HepG2 (cell line): Measurements from ENCODE around the gene GSC2. TPM values are rescaled to one million over a fixed set of nuclear protein-coding genes. Genes with fewer than 3 reads are reported as not detected.
A peak's percentile ranks its signal among the peaks of the same experiment; 100 is the strongest.

Experiments
- ARNT ChIP-seq: fragments of 450-650 bp; IDR thresholded peaks from 2 replicates; pipeline ENCODE4 v1.6.1; 2017
- CBX5 ChIP-seq: sonication (generic); formaldehyde crosslinking; IDR thresholded peaks from 2 replicates; pipeline ENCODE4 v1.4.0; 2020; ENCODE audit warnings: missing genetic modification reagents, borderline replicate concordance
- ETV5 ChIP-seq: IDR thresholded peaks from 2 replicates; pipeline ENCODE4 v1.6.1; 2018; ENCODE audit warnings: missing biosample characterization, missing genetic modification reagents, inconsistent platforms, borderline replicate concordance
- HIVEP1 ChIP-seq: sonication (generic); formaldehyde crosslinking; IDR thresholded peaks from 2 replicates; pipeline ENCODE4 v1.4.0; 2020; ENCODE audit warnings: mild to moderate bottlenecking, missing genetic modification reagents
- IKZF1 ChIP-seq: fragments of 450-650 bp; IDR thresholded peaks from 2 replicates; pipeline ENCODE4 v1.7.1; 2016
- IRX3 ChIP-seq: sonication (generic); formaldehyde crosslinking; IDR thresholded peaks from 2 replicates; pipeline ENCODE4 v1.8.1; 2023; ENCODE audit warnings: mild to moderate bottlenecking, low read depth, missing genetic modification reagents, borderline replicate concordance
- MXD4 ChIP-seq: IDR thresholded peaks from 2 replicates; pipeline ENCODE4 v1.6.1; 2016; ENCODE audit warnings: mild to moderate bottlenecking, missing biosample characterization, missing genetic modification reagents
- MYC ChIP-seq: sonication (generic); formaldehyde crosslinking; IDR thresholded peaks from 2 replicates; pipeline ENCODE4 v1.9.0; 2021; ENCODE audit warnings: missing genetic modification reagents, borderline replicate concordance
- PAF1 ChIP-seq: IDR thresholded peaks from 2 replicates; pipeline ENCODE4 v1.6.1; 2016; ENCODE audit warnings: missing genetic modification reagents, missing compliant biosample characterization
- PATZ1 ChIP-seq: sonication (generic); formaldehyde crosslinking; IDR thresholded peaks from 2 replicates; pipeline ENCODE4 v1.4.0; 2020; ENCODE audit warnings: missing genetic modification reagents
- POLR2G ChIP-seq: fragments of 200-400 bp; formaldehyde crosslinking; IDR thresholded peaks from 2 replicates; pipeline ENCODE4 v1.6.1; 2018; ENCODE audit warnings: mild to moderate bottlenecking, low read depth, low read length, moderate library complexity
- RFXAP ChIP-seq: sonication (generic); formaldehyde crosslinking; IDR thresholded peaks from 2 replicates; pipeline ENCODE4 v1.4.0; 2020; ENCODE audit warnings: missing genetic modification reagents, borderline replicate concordance
- TGIF2 ChIP-seq: IDR thresholded peaks from 2 replicates; pipeline ENCODE4 v1.6.1; 2016; ENCODE audit warnings: control low read depth, missing compliant biosample characterization
- TMF1 ChIP-seq: sonication (generic); formaldehyde crosslinking; IDR thresholded peaks from 2 replicates; pipeline ENCODE4 v1.8.1; 2022; ENCODE audit warnings: low read depth, missing genetic modification reagents
- ZNF282 ChIP-seq: fragments of 450-650 bp; IDR thresholded peaks from 2 replicates; pipeline ENCODE4 v1.6.1; 2018; ENCODE audit not compliant: partially characterized antibody
- ZNF34 ChIP-seq: sonication (generic); formaldehyde crosslinking; IDR thresholded peaks from 2 replicates; pipeline ENCODE4 v1.4.0; 2020; ENCODE audit warnings: mild to moderate bottlenecking, missing genetic modification reagents, borderline replicate concordance
- ZNF367 ChIP-seq: sonication (generic); formaldehyde crosslinking; IDR thresholded peaks from 2 replicates; pipeline ENCODE4 v1.4.0; 2020; ENCODE audit warnings: missing genetic modification reagents, borderline replicate concordance
- ZNF574 ChIP-seq: sonication (generic); formaldehyde crosslinking; IDR thresholded peaks from 2 replicates; pipeline ENCODE4 v1.4.0; 2020; ENCODE audit warnings: missing genetic modification reagents
- ZNF720 ChIP-seq: sonication (generic); formaldehyde crosslinking; IDR thresholded peaks from 2 replicates; pipeline ENCODE4 v1.4.0; 2020; ENCODE audit warnings: missing genetic modification reagents
- ZNF879 ChIP-seq: sonication (generic); formaldehyde crosslinking; IDR thresholded peaks from 2 replicates; pipeline ENCODE4 v1.8.1; 2023; ENCODE audit warnings: missing genetic modification reagents
- polyA plus RNA-seq, 8 experiments: library from polyadenylated mRNA; depleted of rRNA in 3 of 8; stranded (reverse) in 7 of 8; unstranded in 1 of 8; fragments of >200 nt; fragmentation: Illumina TruSeq in 4 of 8; extraction: Trizol in 4 of 8; gene quantifications; 2 replicates each; pipeline versions ENCODE4 v1.2.1 to v1.2.3, GENCODE V29; 2011 to 2016; ENCODE audit warnings: low read depth in 4 of 8, missing spikeins in 1 of 8, mixed read lengths in 1 of 8; ENCODE audit not compliant: insufficient read depth in 1 of 8
- total RNA-seq, 5 experiments: library from RNA; depleted of rRNA; stranded (reverse); fragments of >200 nt; fragmentation: Illumina TruSeq; extraction: Trizol; gene quantifications; 2 replicates each; pipeline ENCODE4 v1.2.3, GENCODE V29; 2016; ENCODE audit warnings: low read depth in 1 of 5
- TF ChIP-seq, protein P1 (sequence below), 2 experiments: sonication (generic) in 1 of 2; formaldehyde crosslinking in 1 of 2; IDR thresholded peaks; 2 replicates each; pipeline versions ENCODE4 v1.5.1 to v1.6.1; 2011 to 2020; ENCODE audit warnings: borderline replicate concordance in 1 of 2, low read depth in 1 of 2, low read length in 1 of 2, mild to moderate bottlenecking in 1 of 2, missing genetic modification reagents in 1 of 2, moderate library complexity in 1 of 2
- TF ChIP-seq, protein P2 (sequence below): sonication (generic); formaldehyde crosslinking; IDR thresholded peaks from 2 replicates; pipeline ENCODE4 v1.8.1; 2023; ENCODE audit warnings: missing genetic modification reagents, inconsistent platforms, borderline replicate concordance

Gene GSC2
- total and polyA plus RNA-seq, 2 of the 13 experiments (the other 11 are each of a cell fraction or from before 2014, with no cell fraction given), result not detected

- TF ChIP-seq RFXAP (CRISPR knock-in tag) (0 out of 2 replicates have a peak, but pooled peaks have one; percentile 60), PAF1 (CRISPR knock-in tag) (peak; percentile 66; the same call in 1 of the 2 replicates), ZNF367 (CRISPR knock-in tag) (no peak), TMF1 (no peak), HIVEP1 (CRISPR knock-in tag) (no peak), POLR2G (peak; percentile 67), TGIF2 (CRISPR knock-in tag) (no peak), ZNF282 (no peak), ZNF574 (peak; percentile 23; the same call in 1 of the 2 replicates), CBX5 (CRISPR knock-in tag) (no peak), ETV5 (CRISPR knock-in tag) (no peak), MYC (peak; percentile 60; the same call in 1 of the 2 replicates), IRX3 (no peak), PATZ1 (peak; percentile 39; the same call in 1 of the 2 replicates), ZNF34 (no peak), ZNF720 (CRISPR knock-in tag) (no peak), ZNF879 (CRISPR knock-in tag) (no peak), IKZF1 (no peak), MXD4 (no peak), ARNT (no peak)
- TF ChIP-seq, protein P1, sequence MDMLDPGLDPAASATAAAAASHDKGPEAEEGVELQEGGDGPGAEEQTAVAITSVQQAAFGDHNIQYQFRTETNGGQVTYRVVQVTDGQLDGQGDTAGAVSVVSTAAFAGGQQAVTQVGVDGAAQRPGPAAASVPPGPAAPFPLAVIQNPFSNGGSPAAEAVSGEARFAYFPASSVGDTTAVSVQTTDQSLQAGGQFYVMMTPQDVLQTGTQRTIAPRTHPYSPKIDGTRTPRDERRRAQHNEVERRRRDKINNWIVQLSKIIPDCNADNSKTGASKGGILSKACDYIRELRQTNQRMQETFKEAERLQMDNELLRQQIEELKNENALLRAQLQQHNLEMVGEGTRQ (IDR thresholded peaks at IDR 0.05; ENCODE audit: low read depth, low read length), result no peak
- TF ChIP-seq, protein P1 (CRISPR knock-in tag; IDR thresholded peaks at IDR 0.05; ENCODE audit: borderline replicate concordance), result no peak
- TF ChIP-seq, protein P2, sequence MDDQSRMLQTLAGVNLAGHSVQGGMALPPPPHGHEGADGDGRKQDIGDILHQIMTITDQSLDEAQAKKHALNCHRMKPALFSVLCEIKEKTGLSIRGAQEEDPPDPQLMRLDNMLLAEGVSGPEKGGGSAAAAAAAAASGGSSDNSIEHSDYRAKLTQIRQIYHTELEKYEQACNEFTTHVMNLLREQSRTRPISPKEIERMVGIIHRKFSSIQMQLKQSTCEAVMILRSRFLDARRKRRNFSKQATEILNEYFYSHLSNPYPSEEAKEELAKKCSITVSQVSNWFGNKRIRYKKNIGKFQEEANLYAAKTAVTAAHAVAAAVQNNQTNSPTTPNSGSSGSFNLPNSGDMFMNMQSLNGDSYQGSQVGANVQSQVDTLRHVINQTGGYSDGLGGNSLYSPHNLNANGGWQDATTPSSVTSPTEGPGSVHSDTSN, result no peak
Measured at GRCh38 chr22:19174106-19175025, 24.3 kb upstream of the GSC2 start (continued).
